NOMO-1 treated with DMSO at 0.1 percent for 48 hours (cell line): ENCODE data around the gene SLC8A3.

Experiments used
- DNase-seq: peaks from one replicate; lab custom pipeline; 2025; ENCODE audit not compliant: unreplicated experiment; lab: John Stamatoyannopoulos, UW

Gene SLC8A3

DNA sequence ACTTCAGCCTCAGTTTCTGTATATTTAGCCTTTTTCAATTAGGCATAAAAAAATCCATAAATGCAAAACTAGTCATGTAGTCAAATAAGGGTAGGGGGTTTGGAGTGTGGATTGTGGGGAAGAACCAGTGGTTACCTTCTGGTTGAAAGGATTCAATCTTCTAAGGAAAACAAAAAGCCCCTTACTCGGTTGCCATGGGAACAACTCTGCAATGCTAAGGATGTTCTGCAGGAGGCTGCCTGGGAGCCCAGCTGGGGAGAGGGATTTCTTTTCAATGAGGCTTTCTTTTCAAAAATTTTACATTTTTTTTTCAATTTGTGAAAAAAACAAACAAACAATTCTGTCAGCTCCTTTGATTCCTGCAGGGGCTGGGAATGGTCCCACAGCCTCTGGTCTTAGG is 67.2 kb downstream of the SLC8A3 start:
- DNase-seq: no peak

DNA sequence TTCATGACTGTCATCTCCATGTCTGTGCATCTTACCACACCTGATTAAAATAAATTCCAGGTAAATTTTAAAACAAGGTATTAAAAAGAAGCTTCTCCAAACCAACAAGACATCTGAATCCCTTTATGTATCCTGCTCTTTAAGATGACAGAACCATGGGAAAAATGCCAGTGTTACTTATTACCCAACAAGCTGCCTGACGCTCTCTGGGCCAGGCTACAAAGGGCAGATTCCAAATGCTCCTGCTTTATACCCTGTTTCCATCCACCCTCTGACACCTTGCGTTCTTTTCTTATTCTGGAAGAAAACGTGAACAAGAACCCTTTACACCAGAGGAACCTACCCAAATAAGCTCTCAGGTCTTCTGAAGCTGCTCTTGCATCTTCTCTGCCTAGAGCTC is 70.7 kb downstream of the SLC8A3 start:
- DNase-seq: no peak

DNA sequence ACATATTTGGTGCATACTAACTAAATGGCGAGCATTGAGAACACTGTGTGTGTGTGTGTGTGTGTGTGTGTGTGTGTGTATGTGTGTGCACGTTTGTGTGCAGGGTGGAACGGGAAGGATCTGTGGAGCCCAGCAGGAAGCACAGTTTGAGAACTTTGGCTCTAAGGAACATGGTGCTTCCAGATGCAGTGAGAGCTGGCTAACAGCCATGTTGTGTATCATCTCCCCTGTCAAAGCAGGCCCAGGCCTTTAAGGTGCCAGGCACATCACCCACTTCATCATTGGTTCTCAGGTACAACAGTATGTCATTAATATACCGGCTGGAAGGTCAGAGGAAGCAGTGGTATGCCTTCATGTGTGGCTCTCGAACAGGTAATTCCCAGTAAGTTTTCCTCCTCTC is 72.5 kb downstream of the SLC8A3 start:
- DNase-seq: no peak

DNA sequence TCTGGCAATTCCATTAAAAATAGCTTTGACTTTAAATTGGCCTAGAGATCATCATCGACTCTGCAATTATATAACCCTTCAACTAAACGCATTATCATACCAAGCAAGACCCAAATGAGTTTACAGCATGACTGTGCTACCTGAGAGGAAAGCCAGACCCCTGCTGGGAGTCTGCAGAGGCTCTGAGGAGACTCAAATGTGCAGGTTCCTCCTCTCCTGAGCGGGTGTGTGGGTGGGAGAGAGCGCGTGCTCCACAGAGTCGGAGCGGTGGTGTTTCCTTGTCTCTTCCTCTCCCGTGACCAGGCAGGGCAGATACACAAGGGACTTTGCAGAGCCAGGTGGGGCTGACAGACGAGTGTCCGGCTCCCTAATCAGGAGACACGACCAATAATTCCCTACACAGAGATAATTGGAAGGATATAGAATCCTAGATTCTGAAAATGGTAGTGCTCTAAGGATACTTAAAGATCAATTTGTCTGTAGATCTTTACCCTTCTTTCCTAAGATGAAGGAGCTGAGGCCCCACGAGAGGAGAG is 74.1 kb downstream of the SLC8A3 start:
- no peak for DNase-seq

DNA sequence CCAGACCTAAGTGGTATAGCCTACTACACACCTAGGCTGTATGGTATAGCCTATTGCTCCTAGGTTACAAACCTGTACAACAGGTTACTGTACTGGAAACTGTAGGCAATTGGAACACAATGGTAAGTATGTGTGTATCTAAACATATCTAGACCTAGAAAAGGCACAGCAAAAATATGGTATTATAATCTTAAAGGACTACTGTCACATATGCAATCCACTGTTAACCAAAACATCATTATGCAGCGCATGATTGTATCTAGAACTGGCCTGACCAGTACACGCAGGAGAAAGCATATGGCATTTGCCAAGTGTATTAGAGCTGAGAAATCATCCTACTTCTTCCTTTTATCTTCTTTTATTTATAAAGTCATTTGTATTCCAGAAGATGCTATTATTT is 75.5 kb downstream of the SLC8A3 start:
- no peak for DNase-seq

DNA sequence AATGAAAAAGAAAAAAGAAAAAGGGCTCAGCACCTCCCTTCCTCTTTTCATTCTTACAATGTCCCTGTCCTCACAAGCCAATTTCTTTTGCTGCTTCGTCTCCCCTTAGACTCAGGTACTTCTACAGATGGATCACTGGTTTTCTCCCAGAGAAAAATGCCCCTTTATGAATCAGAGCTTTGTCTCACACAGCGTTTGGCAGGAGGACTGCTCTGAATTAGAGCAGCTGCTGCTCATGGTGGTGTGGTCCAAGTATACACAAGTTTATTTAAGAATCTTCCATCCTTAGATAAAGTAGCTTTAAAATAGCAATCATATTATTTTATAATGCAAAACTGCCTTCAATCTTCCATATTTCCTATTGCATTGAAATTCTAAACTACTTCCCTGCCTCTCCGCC is 80.3 kb downstream of the SLC8A3 start:
- DNase-seq: no peak

DNA sequence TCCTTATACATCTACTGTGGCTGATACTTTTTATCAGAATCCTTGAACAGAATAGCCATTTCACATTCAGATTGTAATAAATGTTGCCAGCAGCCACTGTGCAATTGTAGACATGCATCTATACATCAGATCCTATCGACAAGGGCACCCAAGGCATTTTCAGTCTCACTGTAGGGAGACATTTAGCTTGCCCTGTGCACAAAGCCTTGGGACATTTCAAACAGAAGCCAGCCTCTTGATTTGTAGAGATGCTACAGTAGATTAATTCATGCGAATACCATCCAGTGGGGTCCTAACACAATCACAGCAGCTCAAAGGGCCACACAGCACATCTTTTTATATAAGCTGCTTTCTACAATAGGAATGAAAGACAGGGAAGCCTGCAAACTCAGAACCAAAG is 81.4 kb downstream of the SLC8A3 start:
- DNase-seq: no peak

DNA sequence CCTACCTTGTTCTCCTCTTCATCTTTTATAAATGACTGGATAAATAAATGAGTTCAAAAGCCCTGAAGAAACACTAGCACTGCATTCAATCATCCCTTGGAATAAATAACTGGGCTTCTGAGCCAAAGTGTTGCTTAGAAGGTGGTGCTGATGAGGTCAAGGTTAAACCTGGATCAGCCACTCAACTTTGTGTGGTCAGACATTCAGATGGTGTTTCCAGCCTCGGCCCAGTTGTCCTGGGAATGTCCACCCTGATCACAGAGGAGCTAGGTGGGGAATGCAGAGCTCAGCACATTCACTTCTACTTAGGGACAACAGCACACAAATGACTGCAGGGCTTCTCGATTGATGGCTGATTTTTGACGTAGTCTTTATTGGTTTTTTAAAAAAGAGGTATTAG is 88.7 kb downstream of the SLC8A3 start:
- no peak for DNase-seq

DNA sequence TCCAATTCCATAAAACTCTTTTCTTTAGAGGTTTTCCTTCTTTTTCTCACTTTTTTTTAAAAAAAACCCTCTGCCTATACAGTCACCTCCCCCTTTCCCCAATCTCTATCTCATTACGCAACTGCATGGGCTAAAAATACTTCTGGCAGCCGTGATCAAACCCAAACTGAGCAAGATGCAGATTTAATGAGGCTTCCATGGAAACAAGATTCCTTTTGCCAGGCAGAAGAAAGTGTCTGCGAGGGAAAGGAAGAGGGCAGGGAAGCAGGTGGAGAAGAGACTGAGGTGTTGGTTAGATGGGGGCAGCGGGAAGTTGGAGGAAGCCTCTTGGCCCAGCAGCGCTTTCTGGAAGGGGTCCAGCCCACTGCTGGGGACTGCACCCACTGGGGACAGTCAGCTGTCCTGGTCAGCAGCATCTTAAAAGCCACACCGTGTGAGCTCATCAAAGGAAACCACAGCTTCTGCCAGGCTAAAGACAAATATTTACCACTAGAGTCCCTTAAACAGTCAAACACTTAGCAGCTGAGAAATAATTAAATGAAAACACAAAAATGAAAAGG is 90.4 kb downstream of the SLC8A3 start:
- DNase-seq: peak; percentile 2

DNA sequence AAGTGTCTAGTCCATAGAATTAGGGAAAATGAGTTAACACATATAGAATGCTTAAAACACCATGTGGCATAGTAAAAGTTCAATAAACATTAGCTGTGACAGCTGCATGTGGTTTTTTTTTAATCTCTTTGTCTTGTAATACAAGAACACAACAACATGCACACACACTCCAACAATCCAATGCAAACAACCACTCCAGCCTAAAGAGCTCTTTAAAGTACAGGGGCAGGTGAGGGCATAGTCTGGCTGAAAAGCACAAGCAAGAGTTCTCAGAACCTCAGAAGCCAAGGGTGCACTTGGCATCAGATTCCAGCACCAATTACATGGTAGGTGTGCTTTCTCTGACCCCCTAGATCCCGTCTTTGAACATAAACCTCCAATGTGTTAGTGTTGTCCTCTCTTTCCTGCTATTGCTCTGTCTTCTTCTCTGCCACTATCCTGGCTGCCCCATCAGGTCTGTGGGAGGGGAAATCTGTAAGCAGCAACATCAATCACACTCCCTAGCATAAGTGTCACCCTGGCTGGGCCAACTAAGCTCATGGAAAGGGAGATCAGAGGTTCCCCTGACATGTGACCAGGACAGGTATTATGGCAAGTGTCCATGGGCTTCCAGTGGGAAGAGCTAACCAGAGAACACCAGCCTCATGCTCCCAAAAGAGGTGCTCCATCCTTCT is 91.0 kb downstream of the SLC8A3 start:
- no peak for DNase-seq

DNA sequence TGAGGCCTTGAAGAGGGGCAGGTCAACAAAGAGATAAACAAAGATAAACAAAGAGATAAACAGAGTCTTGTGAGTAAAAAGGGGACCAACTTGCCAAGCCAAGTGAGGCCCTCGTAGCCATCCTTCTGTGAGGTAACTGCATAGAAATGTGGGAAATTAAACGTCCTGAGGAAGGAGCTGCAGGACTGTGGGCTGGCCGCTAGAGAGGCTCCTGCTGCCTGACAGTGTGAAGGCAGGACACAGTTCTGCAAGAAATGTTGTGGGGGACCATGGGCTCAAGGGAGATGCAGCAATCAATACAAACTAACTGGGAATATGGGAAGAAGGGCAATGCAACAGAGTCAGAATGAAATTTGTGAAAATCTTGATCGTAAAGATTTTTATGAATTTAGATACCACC is 91.9 kb downstream of the SLC8A3 start:
- DNase-seq: no peak

DNA sequence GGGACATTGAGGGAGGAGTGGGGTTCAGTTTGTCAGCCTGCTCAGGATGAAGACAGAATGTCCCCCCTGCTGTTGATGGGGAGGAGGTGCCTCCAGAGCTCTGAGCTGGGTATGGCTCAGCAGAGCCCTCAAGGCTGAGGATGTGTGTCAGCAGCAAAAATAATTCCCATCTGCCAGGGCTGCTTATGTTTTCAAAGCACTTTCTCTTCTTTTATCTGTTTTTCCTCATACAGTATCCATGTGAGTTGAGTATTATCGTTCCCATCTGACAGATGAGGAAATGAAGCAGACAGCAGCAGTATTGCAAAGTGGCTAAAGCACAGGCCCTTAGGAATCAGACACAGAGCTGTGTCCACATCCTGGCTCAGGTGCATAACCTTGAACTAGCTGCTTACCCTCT is 94.1 kb downstream of the SLC8A3 start:
- no peak for DNase-seq

DNA sequence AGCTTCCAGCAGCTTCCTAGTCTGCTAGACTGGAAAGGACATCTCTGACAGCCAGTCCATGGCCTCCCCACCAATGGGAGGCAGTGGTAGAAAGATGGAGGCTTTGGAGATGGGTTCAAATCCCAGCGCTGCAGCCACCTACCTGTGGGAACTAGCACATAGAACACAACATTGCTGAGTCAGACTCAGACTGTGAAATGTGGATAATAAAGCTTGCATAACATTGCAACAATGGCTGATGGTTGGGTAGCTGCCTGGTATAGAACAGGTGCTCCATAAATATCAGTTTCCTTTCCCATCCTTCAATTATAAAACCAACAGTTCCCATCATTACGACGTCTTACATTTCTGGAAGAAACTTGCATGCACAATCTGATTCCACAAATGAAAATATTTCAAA is 94.6 kb downstream of the SLC8A3 start:
- DNase-seq: no peak

DNA sequence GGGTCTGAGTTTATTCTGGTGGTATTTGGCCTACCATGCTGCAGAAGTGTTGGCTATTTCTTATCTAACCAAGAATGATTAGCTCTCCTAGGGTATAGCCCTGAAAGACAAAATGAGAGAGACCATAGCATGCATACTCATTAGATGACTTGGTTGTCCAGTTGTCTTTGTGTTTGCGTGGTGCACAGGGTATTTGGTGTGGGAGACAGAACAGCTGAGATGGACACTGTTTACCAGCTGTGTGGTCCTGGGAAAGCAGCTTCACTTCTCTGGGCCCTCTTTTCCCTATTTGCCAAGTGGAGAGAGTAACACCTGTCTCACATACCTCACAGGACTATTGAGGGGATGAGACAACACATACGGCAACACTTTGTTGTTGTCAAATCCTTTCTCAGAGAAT is 95.6 kb downstream of the SLC8A3 start:
- DNase-seq: no peak

DNA sequence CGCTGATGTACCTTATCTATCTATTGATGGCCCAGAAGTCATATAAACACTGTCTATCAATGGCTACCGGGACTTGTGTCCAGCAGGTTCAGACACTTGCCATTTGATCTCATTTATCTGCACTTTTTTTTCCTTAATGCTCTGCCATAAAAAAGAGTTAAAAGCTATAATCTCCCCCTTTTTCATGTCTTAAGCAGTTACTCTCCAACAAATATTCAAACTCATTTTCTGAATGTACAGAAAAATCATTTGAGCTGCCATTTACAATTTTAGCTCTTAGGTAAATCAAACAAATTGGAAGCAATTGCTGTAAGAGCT is 101.4 kb downstream of the SLC8A3 start:
- DNase-seq: no peak

DNA sequence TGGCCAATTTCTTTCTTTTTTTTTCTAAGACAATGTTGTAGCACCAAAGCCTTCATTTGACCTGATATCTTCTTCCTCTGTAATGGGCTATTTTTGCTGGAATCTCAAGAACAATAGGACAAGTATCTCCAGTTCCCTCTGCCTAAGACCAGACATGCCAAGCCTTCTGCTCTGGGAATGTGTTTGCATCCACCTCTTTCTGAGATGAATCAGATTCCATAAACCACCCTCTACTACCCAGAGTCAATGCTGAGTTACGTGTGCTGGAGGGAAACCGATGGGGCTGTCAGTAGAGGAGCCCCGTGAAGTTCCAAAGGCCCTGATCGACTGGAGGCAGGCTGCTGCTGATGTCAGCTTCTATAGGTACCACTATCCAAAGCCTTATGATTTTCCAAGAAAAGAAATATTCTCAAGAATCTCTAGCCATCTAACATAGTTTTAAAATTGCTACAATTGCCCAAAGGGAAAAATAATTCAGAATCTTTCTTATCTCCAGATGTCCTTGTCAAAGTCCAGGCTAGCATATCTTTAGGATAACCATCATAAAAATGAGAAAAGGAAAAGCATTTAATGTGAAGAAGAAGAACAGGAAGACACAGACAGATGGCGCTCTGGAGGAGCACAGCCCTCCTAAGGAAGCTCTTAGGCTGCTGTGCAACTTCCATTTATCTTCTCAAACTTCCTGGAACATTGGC is 101.9 kb downstream of the SLC8A3 start:
- peak; percentile 30 for DNase-seq

DNA sequence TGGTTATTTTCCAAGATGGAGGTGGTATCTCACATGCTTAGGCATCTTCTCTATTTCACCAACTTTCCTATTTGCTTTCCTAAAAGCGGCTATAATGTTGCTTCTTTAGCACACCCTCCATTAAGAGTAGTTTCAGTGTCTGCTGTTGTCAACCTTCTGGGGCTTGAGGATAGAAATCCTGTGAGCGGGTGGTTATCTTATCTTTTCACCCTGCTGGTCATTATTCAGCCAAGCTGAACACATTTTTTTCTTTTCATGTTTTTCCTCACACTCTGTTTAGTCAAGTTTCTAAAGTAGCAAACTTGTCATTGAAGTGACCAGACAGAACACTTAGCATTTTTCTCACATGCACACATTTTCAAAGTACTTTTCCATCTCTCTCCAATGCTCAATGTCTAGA is 104.5 kb downstream of the SLC8A3 start:
- no peak for DNase-seq

DNA sequence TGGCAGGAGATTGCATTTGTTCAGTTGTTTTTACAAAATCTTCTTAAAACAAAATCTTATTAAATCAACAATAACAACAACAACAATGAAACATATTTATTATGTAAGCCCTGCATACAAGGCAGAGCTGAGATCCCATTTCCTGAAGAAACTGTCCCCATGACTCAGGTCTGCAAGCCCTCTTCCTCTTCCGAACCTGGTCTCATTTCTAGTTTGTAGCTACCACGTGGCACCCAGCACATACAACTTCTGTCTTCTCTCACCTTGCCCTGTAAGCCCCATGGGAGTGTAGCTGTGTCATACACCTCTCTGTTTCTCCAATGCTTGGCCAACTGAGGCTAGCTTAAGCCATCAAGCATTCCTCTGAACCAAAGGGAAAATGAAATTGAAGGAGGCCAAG is 106.4 kb downstream of the SLC8A3 start:
- no peak for DNase-seq

DNA sequence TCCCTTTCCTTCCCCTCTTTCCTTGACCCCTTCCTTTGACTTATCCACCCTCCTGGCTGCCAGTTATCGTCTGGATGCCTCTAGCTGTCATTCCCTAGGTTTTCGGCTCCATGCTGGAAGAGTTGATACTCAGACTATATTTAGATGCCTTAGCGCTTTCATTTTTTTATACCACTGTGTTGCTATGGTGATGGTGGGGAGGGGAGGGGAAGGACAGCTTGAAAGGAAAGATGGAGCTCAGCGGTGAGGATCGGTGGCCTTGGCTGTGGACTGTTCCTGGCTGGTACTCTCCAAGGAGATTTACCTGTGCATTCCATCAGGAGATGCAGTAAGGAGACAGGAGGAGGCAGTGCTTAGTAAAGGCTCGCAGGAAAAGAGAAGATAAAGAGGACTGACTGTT is 108.7 kb downstream of the SLC8A3 start:
- DNase-seq: no peak

DNA sequence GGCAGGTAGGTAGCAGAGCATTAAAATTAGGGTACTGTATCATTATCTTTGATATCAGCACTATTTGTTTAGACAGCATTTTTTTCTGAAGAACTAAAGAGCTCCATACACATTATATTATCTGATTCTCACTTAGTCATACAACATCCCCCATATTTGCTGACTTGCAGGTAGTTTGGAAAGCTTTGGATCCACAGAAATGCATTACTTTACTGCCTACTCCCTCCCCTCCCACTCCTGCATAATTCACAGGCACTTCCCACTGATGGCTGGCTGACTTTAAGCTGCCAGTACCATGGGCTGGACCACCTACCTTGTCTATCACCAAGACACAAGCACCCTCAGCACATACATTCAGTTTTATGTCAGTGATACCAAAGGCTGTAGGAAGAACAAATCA is 110.4 kb downstream of the SLC8A3 start:
- DNase-seq: no peak

DNA sequence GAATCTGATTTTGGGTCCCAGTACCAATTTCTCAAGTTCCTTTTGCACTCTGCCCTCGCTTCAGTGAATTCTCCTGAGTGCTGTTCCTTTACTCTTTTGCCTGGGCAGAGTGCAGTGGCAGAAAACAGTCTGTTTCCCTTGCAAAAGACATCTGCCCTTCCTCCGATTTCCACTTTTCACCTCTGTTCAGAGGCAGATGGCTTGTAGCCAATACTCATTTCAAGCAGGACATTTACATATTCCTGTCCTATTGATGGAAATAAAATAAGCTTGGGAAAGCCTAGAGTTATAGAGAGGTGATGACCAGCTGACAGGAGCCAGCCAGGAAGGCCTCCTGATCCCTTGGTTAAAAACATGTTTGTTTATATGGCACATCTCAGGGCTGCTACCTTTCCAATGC is 111.0 kb downstream of the SLC8A3 start:
- no peak for DNase-seq

DNA sequence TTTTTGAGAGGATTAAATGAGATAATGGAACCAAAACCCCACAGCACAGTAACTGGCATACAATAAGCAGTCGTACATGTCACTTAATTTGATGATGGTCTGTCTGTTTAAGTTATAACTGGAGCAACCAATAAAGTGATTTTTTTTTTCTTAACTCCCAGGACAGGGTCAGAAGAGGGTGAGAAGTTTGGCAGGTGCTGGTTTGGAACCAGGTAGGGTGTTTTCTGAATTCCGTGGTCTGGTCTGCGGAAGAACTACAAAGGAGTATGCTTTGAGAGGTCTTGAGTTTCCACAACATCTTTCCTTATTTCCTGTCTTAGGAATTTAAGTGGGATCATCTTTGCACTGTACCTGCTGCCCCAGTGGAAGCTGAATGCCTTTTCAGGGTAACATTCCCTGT is 111.7 kb downstream of the SLC8A3 start:
- no peak for DNase-seq
